Right ventricle myocardium superior (tissue), 1 donor: ENCODE data around the gene DGLUCY. TPM values are rescaled to one million over a fixed set of nuclear protein-coding genes. Genes with fewer than 3 reads are reported as not detected.
"Not testable (repeated sequence)": the region's sequence is repeated elsewhere in the genome, so short reads cannot be mapped to it uniquely, and the experiment has no call there.

Experiments
- ATAC-seq: fragments of 200-7000 bp; cut with Tn5 transposase; one replicate; pipeline ENCODE4 v1.9.1; 2020; ENCODE audit warnings: mild to moderate bottlenecking; ENCODE audit not compliant: poor library complexity
- DNase-seq: peaks from one replicate; pipeline ENCODE4 v3.0.0-alpha.2; 2020
- intact Hi-C: fragments of 100-400 bp; cut with DNase I; formaldehyde crosslinking; loops from one replicate; pipeline ENCODE4 v1.11.2; 2022
- total RNA-seq: library from RNA; stranded (reverse); fragmentation: NEBNext Ultra II Directional; extraction: Animal tissue kit (Norgen Biotek cat#: 25700); gene quantifications from one replicate; pipeline ENCODE4 v1.2.1, GENCODE V29; 2021
- donor health status: DM: no; HTN: yes; CAD: no; lungs with severe emphysema.

The DGLUCY gene
- total RNA-seq, 1 donor from 2014 or later: 240 TPM

GRCh38 chr14:91097657-91098056 lies 16.2 kb upstream of the DGLUCY start:
- ATAC-seq, intact Hi-C loops, DNase-seq: not testable (repeated sequence)

- ATAC-seq: no peak
- no peak for DNase-seq
- intact Hi-C loops: no loop called here
These were observed 15.3 kb upstream of the DGLUCY start for GRCh38 chr14:91098591-91098990.

DNA sequence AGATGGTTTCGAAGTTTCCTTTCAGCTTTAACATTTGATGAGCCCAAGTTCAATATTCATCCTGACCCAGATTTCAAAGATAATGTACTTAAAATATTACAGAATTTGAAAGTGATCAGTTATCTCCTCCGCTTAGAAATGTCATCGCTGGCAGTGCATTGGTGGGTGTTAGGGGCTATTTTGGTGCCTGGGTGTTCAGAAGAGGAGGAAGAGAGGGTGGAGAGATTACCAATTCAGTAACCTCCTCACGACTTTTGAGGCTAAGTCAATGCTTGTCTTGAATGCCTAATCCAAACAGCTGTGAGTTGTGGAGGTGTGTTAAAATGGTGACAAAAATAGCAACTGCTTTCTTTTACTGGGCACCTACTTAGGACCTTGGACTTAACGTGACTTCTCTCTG lies 13.8 kb upstream of the DGLUCY start:
- DNase-seq (no peak), ATAC-seq (no peak)
- intact Hi-C loops: no loop called here

DNA sequence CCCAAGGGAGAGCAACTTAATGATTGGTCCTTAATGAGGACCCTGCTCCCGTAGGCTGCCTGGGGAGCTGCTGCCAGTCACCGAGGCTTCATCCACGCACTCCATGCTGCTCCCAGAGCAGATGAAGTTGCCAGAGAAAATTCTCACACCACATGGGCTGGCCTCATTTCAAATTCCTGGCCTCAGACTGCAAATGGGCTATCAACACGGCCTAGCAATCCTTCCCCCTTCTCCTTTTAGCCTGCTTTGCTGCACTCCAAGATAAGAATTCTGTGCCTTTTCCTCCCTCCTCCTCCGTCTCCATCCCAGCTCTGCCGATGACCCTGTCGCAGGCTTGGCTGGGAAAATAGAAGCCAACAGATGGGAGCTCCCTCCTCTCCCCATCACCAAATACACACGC lies 10.8 kb upstream of the DGLUCY start:
- DNase-seq (no peak), ATAC-seq (peak; percentile 78)
- intact Hi-C loops: no loop called here

DNA sequence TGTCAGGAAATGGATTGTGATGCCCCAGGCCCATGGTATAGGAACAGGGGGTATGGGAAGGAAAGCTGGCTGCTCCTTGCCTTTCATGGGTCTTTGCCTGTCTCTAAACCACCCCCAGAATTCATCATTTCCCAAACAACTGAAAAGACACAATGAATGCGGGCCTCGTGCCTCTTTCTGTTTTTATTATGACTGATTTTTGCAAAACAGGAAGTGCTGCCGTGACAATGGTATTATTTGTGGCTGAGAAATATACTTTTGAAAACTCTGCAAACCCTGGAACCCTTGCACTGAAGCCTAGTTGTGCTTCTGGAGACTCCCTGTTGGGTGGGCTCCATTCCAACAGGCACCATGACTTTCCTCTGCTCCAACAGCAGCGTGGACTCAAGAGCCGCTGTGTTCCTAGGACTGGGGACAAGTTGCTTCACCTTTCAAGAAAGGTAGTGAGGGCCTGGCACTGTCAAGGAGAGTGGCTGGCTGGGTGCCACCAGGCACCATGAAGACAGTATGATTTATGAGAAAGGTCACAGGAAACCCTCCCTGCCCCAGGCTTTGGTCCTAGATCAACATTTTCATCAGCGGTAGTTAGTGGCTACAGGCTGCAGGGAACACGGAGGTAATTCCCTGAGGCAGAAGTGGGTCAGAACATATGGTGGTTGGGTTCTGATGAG lies 4.8 kb upstream of the DGLUCY start:
- intact Hi-C loops: no loop called here
- DNase-seq (no peak), ATAC-seq (no peak)

DNA sequence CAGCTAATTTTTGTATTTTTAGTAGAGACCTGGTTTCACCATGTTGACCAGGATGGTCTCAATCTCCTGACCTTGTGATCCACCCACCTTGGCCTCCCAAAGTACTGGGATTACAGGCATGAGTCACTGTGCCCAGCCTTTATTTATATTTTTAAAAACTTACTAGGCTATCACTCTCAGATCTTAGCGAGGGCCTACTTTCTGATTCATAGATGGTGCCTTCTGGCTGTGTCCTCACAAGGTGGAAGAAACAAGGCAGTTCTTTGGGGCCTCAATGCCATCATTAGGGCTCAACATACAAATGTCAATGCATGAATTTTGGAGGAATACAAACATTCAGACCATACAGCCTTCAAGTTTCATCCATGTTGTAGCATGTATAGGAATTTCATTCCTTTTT lies 2.4 kb upstream of the DGLUCY start:
- ATAC-seq (no peak), DNase-seq (no peak)
- intact Hi-C loops: no loop called here

DNA sequence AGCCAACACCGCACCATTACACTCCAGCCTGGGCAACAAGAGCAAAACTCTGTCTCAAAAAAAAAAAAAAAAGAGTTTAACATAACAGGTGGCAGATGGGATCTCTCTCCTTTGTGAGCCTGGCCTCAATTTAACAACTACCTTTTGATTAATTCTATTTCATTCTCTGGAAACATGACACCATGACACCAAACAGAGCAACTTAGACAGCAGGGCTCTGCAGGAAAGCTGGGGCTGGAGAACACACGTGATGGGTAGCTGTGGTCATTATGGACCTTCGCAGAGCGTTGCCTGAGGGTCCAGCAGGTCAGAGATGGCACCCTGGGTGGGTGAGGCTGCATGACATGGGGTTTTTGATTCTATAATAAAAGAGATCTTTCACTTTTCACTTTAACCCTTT lies 1.7 kb upstream of the DGLUCY start:
- ATAC-seq: no peak
- no peak for DNase-seq
- intact Hi-C loops: no loop called here

- DNase-seq (peak; percentile 48), ATAC-seq (peak; percentile 78)
These were observed 499 bp downstream of the DGLUCY start for GRCh38 chr14:91114079-91115065.

DNA sequence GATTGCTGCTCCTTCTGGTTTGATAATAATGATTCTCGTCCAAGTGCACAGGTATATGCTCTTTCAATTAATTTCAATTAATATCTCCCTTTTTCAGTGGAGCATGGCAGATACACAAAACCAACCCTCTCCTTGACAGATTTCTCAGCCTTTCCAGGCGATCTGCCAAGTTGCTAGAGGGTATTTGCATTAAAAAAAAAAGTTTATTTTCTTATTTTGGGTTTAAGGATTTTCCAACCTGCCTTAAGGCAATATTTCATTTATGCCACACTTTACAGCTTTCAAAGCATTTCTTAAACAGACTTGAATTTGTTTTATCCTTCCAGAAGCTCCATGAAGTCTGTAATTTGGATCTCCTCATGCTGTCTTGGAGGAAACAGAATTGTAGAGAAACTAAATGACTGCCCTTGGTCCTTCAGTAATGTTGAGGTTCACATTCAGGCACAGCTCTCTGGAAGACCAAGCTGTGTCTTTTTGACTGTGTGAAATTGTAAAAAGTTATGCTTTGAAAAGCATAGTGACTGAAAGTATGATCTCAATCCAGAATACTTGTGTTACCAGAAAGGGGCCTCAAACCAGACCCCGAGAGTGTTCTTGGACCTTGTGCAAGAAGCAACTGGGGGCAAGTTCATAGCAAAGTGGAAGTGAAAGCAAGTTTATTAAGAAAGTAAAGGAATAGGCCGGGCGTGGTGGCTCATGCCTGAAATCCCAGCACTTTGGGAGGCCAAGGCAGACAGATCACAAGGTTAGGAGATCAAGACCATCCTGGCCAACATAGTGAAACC lies 2.3 kb downstream of the DGLUCY start:
- intact Hi-C loops: loop anchor here (2.0 kb wide), 1 partner anchor 55 kb away; the partner anchor contains the start of gene RPS6KA5
- DNase-seq (no peak), ATAC-seq (no peak)

More at GRCh38 chr14:91114079-91115065, 499 bp downstream of the DGLUCY start:
- intact Hi-C loops: loop anchor here (2.0 kb wide), 1 partner anchor 54 kb away; the partner anchor contains the start of gene RPS6KA5

DNA sequence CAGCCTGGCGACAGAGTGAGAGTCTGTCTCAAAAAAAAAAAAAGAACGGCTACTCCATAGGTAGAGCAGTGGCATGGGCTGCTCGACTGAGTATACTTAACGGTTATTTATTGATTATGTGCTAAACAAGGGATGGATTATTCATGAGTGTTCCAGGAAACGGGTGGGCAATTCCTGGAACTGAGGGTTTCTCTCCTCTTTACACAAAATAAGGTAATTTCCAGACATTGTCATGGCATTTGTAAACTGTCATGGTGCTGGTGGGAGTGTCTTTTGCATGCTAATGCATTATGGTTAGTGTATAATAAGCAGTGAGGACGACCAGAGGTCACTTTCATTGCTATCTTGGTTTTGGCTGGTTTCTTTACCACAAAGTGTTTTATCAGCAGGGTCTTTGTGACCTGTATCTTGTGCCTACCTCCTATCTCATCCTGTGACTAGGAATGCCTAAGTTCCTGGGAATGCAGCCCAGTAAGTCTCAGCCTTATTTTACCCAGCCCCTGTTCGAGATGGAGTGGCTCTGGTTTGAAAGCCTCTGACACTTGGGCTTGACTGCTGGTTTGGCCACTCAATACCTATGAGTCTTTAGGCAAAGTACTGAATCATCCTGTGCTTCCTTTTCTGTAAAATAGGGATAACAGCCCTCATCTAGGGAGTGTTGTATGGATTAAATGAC lies 3.2 kb downstream of the DGLUCY start:
- ATAC-seq (no peak), DNase-seq (no peak)
- intact Hi-C loops: no loop called here

DNA sequence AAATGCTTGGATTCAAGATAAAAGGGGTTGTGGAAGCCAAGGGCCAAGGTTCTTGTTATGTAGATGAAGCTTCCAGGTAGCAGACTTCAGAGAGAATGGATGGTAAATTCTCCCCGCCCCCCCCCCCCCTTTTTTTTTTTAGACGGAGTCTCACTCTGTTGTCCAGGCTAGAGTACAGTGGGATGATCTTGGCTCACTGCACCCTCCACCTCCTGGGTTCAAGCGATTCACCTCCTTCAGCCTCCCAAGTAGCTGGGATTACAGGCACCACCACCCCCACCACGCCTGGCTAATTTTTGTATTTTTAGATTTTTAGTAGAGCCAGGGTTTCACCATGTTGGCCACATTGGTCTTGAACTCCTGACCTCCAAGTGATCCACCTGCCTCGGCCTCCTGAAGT lies 4.1 kb downstream of the DGLUCY start:
- no peak for DNase-seq
- intact Hi-C loops: no loop called here
- ATAC-seq: no peak

GRCh38 chr14:91118511-91119068 lies 4.7 kb downstream of the DGLUCY start:
- ATAC-seq (no peak), DNase-seq (no peak)
- intact Hi-C loops: no loop called here

DNA sequence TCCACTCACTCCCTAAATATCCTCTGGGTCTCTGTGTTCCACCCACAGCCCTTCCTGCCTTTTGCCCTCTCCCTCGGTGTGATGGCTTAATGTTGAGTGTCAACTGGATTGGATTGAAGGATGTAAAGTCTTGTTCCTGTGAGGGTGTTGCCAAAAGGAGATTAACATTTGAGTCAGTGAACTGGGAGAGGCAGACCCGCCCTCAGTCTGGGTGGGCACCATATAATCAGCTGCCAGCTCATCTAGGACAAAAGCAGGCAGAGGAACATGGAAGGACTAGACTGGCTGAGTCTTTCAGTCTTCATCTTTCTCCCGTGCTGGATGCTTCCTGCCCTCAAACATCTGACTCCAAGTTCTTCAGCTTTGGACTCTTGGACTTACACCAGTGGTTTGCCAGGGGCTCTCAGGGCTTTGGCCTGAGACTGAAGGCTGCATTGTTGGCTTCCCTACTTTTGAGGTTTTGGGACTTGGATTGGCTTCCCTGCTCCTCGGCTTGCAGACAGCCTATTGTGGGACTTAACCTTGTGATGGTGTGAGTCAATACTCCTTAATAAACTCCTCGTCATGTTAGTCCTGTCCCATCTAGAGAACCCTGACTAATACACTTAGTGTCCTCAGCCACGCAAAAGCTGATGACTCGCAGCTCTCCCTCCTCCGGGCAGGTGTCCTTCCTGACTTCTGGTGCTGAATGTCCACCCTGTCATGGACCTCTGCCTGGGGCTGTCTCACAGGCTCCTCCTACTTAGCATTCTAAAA lies 5.9 kb downstream of the DGLUCY start:
- ATAC-seq: no peak
- no peak for DNase-seq
- intact Hi-C loops: no loop called here

DNA sequence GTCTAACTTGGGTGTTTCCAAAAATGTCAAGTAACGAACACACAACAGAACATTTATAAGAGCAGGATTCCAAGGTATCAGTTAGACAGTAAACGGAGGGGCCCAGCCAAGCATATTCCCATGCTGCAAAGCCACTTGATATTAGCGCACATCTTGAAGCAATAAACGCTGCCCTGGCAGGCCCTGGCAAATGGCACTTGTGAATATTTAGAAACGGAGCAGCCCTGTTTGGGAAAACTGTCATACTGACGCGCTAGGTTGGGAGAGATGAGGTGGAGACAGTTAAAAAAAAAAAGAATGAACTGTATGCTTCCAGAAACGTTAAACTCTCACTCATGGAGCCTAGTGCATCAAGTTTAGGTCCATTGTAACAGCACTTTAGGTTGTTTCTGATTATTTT lies 9.3 kb downstream of the DGLUCY start:
- ATAC-seq: no peak
- no peak for DNase-seq
- intact Hi-C loops: no loop called here

- DNase-seq, intact Hi-C loops, ATAC-seq: not testable (repeated sequence)
These were observed 10.8 kb downstream of the DGLUCY start for GRCh38 chr14:91124406-91125270.

- ATAC-seq: peak; percentile 46
- intact Hi-C loops: no loop called here
- DNase-seq: no peak
These were observed 11.4 kb downstream of the DGLUCY start for GRCh38 chr14:91125271-91125660.

- intact Hi-C loops: no loop called here
- no peak for DNase-seq
- peak; percentile 25 for ATAC-seq
These were observed 11.9 kb downstream of the DGLUCY start for GRCh38 chr14:91125801-91126200.
